Measurements from ENCODE around the gene CTNNA3.

Gene CTNNA3

DNA sequence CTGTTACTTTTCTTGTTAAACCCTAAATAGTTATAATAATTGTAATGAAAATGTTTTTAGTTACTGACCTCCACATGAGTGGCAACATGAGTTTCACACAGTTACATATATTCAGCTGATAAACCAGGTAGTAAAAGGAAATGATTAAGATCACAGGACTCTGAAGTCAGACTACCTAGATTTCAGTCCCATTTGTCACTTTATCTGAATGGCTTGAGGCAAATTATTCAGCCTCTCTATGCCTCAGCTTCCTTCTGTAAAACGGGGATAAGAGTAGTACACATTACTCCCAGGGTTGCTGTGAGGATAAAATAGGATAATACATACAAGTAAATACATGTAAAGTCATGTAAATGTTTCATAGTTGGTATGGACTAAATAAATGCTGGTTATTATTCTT is 1024.4 kb downstream of the CTNNA3 start:
- no peak for TF ChIP-seq CTCF (IDR thresholded peaks at IDR 0.05; ENCODE audit: insufficient read depth, low read depth, low read length, missing control alignments)
- peak; percentile 76 for DNase-seq (ENCODE audit: low read depth)
- no peak overlapping the region for H3K4me3 ChIP-seq (ENCODE audit: low read length)

DNA sequence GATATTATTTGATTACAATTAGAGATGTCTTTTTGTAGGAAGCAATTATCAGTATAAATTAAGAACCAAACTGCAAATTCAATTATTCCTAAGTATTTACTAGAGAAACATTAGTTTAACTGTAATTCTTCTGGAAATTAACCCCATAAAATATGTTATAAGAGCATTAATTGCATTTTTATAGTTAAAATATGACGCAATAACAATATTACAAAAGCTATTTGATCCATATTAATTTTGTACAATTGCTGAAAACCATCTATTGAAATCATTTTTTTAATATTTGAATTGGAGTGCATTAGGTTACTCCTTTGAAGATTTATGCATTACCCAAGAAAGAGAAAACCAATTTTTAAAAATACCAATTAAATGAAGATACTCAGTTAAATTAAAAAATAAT is 1024.9 kb downstream of the CTNNA3 start:
- no peak overlapping the region for H3K4me3 ChIP-seq (ENCODE audit: low read length)
- no peak for DNase-seq (ENCODE audit: low read depth)
- TF ChIP-seq CTCF (IDR thresholded peaks at IDR 0.05; ENCODE audit: insufficient read depth, low read depth, low read length, missing control alignments) = no peak

DNA sequence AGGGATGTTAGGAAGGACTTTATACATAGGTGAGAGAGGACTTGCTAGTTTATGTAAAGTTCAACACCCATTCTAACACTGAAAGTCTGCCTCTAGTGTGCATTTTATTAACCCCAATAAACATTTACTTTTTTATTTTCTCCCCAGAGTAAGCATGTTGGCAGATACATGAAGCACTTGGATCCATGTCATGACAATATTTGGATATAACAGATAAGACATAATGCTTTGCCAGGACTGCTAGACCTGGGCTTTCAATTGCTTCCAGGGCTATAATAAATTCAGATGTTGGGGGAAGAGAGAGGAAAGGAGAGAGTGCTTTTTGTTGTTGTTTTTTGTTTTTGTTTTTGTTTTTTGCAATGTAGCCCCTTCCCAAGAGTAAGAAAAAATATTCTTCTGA is 1039.5 kb downstream of the CTNNA3 start:
- no peak for DNase-seq (ENCODE audit: low read depth)
- H3K4me3 ChIP-seq (ENCODE audit: low read length) = no peak overlapping the region
- no peak for TF ChIP-seq CTCF (IDR thresholded peaks at IDR 0.05; ENCODE audit: insufficient read depth, low read depth, low read length, missing control alignments)

DNA sequence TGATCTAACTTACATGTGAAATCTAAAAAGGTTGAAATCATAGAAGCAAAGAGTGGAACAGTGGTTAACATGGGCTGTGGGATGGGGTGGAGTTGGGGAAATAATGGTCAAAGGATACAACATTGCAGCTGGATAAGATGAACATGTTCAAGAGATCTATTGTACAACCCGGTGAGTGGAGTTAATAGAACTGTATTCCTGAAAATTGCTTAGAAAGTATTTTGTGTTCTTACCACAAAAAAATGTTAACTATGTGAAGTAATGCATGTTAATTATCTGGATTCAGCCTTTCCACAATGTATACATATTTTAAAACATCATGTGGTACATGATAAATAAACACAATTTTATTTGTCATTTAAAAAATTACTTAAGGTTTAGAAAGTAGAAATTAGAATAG is 1041.1 kb downstream of the CTNNA3 start:
- no peak for TF ChIP-seq CTCF (IDR thresholded peaks at IDR 0.05; ENCODE audit: insufficient read depth, low read depth, low read length, missing control alignments)
- H3K4me3 ChIP-seq (ENCODE audit: low read length) = no peak overlapping the region
- DNase-seq (ENCODE audit: low read depth) = no peak

DNA sequence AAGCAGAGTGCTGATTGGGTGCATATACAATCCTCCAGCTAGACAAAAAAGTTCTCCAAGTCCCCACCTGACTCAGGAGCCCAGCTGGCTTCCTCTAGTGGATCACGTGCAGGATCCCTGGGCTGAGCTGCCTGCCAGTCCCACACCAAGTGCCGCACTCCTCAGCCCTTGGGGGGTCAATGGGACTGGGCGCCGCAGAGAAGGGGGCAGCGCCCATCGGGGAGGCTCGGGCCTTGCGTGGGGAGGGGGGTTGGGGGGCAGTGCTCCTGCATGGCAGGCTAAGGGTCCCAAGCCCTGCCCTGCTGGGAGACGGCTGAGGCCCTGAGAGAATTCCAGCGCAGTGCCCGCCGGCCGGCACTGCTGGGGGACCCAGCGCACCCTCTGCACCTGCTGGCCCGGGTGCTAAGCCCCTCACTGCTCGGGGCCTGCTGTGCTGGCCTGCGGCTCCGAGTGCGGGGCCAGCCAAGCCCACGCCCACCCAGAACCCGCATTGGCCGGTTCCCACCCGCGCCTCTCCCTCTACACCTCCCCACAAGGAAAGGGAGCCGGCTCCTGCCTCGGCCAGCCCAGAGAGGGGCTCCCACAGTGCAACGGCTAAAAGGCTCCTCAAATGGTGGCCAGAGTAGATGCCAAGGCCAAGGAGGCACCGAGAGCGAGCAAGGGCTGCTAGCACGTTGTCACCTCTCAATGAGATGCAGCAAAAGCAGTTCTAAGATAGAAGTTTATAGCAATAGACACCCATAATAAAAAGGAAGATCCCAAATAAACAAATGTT is 1044.5 kb downstream of the CTNNA3 start:
- no peak for DNase-seq (ENCODE audit: low read depth)
- H3K4me3 ChIP-seq (ENCODE audit: low read length) = no peak overlapping the region

DNA sequence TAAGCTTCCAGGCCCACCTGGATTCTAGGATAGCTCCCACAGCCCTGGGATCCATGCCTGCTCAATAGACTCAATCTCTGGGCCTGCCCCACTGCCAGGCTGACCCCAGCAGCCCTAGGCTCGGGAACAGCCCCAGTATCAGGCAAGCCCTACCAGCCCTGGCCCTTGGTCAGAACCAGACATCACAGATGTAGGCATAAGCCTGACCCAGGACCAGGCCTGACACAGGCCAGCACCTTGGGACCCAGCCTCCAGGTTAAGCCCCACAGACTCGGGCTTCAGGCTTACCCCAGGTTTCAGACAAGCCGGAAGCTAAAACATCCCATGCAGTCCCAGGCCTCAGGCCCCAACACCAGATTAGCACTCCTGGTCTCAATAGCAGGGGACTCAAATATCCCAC is 1046.4 kb downstream of the CTNNA3 start:
- TF ChIP-seq CTCF (IDR thresholded peaks at IDR 0.05; ENCODE audit: insufficient read depth, low read depth, low read length, missing control alignments) = no peak
- no peak for DNase-seq (ENCODE audit: low read depth)
- no peak overlapping the region for H3K4me3 ChIP-seq (ENCODE audit: low read length)

More for the DNA sequence above, 1044.5 kb downstream of the CTNNA3 start:
- TF ChIP-seq CTCF (IDR thresholded peaks at IDR 0.05; ENCODE audit: insufficient read depth, low read depth, low read length, missing control alignments) = no peak

DNA sequence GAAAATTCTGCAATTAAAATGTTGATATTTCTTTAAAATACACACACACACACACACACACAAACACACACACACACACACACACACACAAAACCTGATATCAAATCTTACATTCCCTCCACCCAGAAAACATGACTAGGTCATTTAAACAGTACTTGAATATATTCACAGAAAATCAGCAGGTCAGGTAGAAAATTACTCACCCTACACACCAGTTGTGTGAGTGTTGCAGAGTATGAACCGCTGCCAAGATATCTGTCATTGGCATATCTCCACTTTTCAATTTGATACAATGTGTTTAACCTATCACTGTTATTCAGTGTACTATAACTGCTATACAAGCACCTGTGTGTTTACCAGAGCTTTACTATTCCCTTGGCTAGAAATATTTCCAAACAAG is 1053.8 kb downstream of the CTNNA3 start:
- no peak overlapping the region for H3K4me3 ChIP-seq (ENCODE audit: low read length)
- TF ChIP-seq CTCF (IDR thresholded peaks at IDR 0.05; ENCODE audit: insufficient read depth, low read depth, low read length, missing control alignments) = no peak
- DNase-seq (ENCODE audit: low read depth) = peak; percentile 27

Data from epithelial cell of esophagus (primary cell).